Urothelium cell line (cell line): ENCODE data around the gene SFTA2.
A peak's percentile ranks its signal among the peaks of the same experiment; 100 is the strongest.

ENCODE experiments used
- DNase-seq: peaks from one replicate; pipeline ENCODE4 v3.0.0; 2011; ENCODE audit warnings: low spot score, mixed read lengths
- FAIRE-seq: peaks from 2 replicates; lab custom pipeline; 2011; peaks lifted over from hg19 to GRCh38; lab: Jason Lieb, UNC

Gene SFTA2

DNA sequence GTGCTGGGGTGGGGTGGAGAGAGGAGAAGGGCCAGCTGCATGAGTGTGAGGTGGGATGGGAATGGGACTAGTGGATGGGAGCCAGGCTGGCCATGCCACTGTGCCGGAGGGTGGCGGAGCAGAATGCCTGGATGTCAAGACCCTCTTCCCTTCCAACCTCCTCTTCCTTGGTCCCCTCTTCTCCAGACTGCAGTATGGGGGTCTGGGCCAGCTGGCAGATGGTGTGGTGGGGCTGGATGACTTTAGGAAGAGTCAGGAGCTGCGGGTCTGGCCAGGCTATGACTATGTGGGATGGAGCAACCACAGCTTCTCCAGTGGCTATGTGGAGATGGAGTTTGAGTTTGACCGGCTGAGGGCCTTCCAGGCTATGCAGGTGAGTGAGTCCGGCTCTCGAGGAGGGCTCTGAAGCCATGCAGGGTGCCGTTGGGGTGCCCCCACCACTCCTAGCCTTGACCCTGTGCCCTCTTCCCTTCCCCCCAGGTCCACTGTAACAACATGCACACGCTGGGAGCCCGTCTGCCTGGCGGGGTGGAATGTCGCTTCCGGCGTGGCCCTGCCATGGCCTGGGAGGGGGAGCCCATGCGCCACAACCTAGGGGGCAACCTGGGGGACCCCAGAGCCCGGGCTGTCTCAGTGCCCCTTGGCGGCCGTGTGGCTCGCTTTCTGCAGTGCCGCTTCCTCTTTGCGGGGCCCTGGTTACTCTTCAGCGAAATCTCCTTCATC, 40.0 kb downstream of the SFTA2 start:
- DNase-seq (no peak), FAIRE-seq (no peak)

DNA sequence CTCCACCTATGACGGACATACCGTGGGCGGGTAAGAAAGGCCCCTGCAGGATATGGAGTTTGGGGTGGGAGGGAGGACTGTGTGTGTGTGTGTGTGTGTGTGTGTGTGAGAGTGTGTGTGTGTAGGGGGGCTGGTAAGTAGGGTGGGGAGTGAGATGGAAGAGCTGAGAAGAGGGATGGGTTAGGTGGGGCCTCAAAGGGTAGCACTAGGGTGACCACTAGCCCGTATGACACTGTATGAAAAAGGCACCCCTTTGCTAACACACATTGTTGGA, 40.6 kb downstream of the SFTA2 start:
- FAIRE-seq = no peak
- no peak for DNase-seq

DNA sequence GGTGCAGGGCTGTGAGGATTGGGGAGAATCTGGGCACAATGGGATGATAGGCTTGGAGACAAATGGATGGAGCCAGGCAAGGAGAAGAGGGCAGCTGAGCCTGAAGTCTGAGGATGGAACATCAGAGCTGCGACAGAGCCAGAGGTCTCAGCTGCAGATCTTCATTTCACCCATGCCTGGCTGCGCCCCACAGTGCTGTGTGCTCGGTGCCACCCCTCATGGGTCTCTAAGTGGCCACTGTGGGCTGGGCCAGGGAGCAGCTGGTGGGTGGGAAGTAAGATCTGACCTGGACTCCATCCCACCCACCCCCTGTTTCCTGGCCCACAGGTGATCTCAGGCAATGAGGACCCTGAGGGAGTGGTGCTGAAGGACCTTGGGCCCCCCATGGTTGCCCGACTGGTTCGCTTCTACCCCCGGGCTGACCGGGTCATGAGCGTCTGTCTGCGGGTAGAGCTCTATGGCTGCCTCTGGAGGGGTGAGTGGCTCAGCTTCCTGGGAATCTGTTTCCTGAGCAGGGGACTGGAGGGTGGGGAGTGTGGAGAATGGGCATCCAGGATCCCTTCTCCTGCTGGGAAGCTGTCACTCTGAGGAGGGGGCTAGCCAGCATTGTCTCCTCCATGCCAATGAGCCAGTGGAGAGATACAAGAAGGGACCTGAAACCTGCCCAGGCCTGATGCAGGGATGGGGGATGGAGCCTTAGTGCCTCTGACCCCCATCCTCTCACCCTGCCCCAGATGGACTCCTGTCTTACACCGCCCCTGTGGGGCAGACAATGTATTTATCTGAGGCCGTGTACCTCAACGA, 41.1 kb downstream of the SFTA2 start:
- FAIRE-seq (no peak), DNase-seq (no peak)

DNA sequence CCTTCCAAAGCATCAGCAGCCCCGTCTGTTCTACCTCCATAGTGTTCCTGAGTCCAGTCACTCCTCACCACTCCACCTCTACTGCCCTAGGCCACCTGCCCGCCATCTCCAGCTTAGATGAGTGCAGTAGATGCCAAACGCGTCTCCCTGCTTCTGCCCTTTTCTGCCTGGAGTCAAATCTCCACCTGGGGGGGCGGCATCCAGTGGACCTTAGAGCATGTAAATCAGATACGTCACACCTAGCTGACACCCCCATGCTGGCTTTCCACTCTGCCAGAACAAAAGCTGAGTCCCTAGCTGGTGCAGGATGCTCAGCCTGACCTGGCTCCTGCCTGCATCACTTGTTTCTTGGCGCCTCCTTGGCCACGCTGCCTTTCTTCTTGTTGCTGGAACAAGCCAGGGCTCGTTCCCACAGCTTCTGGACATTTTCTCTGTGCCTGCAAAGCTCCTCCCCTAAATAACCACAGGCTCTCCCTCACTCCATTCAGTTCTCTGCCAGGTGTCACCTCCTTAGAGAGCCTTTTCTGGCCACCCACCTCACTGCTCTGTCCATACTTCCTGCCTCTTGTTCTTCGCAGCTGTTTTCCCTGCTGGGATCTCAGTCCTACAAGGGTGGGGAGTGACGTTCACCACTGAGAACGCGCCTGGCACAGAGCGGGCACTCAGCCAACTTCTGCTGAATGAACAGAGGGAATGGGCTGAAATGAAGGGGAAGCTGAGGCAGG, 41.9 kb downstream of the SFTA2 start:
- DNase-seq (peak; percentile 39), FAIRE-seq (no peak)

DNA sequence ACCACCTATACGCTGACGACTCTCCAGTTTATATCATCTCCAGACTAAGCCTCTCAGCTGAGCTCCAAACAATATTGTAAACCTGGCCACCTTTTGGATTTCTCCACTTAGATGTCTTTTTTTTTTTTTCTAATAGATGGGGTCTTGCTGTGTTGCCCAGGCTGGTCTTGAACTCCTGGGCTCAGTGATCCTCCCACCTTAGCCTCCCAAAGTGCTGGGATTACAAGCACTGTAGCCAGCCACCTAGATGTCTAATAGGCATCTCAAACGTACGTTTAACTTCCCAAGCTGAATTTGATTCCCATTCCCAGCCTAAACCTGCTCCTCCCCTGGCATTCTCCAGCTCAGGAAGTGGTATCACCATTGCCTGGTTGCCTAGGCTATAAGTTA, 42.5 kb downstream of the SFTA2 start:
- DNase-seq (no peak), FAIRE-seq (no peak)

DNA sequence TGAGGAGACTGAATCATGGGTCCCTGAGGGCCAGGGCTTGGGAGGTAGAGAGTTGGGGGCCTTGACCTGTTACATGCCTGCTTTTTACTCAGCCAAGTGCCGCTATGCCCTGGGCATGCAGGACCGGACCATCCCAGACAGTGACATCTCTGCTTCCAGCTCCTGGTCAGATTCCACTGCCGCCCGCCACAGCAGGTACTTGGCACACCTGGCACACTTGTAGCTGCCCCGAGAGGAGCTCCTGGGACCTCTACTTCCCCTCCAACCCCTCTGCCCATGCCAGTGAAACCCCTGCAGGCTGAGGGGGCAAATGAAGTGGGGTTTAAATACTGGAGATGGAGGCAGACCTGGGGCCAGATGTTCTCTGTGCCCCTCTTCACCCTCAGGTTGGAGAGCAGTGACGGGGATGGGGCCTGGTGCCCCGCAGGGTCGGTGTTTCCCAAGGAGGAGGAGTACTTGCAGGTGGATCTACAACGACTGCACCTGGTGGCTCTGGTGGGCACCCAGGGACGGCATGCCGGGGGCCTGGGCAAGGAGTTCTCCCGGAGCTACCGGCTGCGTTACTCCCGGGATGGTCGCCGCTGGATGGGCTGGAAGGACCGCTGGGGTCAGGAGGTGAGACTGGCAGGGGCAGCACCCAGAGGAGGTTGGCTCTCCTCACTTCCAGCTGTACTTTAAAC, 43.0 kb downstream of the SFTA2 start:
- FAIRE-seq = no peak
- DNase-seq = no peak

DNA sequence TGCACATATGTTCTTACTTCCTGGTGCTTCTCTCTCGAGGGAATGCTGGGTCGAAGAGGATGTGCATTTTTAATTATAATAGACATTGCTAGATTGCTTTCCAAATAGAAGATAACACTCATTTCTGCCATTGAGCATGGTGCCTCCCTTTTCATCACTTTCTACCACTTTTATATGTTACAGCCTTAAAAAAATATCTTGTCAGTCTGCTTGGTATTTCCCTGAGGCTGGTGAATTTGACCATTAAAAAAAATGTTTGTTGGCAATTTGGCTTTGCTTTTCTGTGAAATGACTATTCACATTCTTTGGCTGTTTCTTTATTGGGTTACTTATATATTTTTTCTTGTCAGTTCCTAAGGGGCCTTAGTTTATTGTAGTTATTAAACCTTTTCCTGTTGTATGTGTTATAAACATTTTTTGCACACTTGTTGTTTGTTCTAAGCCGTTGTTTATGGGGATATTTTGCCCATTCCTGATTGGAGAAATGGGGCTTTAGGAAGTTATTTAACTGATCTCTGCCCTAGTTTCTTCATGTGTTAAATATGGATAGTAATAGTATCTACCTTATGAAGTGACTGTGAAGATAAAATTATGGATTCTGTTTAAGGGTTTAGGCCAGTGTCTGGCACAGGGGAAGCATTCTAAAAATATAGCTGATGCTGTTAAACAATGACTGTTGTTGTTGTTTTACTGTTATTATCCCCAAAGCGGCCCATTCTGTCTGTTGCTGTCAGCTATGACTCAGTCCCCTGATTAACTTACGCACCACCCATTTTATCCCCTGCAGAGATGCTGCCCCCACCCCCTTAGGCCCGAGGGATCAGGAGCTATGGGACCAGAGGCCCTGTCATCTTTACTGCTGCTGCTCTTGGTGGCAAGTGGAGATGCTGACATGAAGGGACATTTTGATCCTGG, 43.8 kb downstream of the SFTA2 start:
- FAIRE-seq = no peak
- DNase-seq = no peak

DNA sequence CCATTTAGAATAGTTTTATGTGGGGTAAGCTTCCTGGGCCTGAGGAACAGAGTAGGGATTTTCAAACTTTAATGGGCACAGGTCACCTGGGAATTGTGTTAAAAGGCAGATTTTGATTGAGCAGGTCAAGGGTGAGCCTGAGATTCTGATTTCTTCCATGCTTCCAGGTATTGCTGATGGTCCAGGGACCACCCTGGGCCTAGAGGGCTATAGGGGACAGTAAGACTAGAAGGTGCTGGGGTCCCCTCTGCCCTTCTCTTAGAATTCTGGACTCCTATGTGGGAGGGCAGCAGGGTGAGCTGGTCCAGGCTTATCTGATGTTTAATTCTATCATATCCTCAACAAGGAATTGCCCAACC, 45.1 kb downstream of the SFTA2 start:
- no peak for FAIRE-seq
- no peak for DNase-seq

DNA sequence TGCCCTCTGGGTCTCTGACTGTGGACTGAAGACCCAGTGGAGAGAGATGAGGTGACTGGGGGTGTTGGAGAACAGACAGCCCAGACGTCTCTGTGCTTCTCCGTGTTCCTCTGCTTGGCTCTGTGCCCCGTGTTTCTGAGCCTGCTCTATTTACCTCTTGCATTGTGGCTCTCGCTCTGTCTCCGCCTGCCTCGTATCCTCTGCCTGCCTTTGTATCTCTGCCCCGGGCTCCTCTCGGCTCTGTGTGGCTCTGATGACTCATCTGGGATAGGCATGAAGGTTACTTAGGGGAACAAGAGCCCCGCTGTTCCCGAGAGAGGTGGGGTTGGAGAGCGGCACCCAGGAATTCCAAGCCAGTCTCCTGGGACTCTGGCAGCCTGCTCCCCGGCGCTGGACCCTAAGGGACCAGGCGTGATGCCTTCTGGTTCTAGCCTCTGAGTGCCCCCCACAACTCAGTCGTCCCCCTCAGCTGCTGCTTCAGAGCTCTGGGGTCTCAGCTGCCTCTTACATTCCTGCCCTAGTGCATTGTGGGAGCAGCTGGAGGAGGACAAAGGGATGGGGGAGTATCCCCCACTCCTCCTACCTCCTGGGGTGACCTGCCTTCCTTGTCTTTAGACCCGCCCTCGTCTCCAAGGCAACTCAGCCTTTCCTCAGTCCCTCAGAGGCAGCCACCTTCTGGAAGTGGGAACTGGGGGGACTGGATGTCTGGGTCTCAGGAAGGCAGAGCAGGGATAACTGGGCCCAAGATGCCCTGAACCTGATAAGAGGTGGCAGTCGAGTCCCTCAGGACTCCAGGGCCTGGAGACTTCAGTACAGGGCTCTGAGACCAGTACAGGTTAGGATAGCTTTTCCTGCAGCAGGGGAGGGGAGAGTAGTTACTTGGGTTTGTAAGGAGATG, 45.7 kb downstream of the SFTA2 start:
- peak; percentile 91 for DNase-seq
- FAIRE-seq = no peak

DNA sequence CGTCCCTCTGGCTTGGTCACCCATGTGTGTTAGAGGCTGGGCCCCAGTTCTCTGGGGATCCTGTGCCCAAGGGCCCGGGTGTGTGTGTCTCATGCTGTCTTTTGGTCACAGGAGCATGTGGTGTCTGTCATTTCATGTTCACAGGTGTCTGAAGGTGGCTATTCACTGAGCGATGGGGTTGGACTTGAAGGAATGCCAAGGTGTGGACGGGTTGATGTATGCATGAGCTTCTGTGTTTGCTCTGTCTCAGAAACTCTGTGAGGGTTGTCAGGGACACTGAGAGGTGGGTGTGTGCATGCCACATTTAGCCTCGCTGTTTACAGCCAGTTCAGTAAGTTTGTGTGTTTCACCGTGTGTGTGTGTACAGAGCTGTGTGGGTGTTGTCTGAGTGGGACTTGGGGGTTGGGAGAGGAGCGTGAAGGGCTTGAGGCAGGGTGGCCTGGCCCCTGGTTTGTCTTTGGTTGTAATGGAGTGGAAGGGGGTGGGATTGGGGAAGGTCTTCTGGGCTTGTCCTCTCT, 46.4 kb downstream of the SFTA2 start:
- FAIRE-seq = no peak
- no peak for DNase-seq

DNA sequence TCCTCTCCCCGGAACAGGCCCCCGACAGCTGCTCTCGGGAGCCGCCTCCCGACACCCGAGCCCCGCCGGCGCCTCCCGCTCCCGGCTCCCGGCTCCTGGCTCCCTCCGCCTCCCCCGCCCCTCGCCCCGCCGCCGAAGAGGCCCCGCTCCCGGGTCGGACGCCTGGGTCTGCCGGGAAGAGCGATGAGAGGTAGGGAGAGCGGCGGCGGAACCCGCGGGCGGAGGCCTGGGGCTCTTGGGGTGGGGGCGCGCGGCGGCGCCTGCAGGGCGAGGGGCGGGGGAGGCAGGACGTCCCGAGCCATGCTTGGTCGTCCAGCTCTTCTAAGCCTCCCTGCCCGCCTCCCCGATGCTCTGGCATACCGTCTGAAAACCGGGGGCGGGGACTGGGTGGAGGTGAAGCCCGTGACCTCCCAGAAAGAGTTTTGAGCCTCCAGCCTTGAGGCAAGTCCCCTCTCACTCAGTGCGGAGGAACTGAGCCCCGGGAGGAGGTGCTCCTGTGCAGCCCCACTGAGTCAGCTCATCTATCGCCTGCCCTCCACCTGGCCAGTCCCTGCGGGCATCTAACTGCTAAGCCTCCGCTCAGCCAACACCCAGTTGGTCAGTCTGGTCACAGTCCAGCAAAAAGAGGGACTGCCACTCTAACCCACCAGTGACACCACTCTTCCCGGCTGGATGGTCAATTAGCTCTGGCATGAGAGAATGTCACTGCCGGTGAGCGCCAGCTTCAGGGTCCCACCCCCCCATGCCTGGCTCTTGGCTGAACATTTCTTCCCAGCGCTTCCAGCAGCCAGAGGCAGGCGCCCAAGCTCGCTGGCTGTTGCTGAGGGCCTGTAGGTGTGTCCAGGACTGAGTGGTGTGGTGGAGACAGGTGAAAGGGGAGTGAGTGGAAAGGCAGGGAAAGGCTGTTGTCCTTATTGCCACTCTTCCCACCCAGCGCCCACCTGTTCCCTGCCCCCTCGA, 47.2 kb downstream of the SFTA2 start:
- no peak for FAIRE-seq
- peak; percentile 51 for DNase-seq

DNA sequence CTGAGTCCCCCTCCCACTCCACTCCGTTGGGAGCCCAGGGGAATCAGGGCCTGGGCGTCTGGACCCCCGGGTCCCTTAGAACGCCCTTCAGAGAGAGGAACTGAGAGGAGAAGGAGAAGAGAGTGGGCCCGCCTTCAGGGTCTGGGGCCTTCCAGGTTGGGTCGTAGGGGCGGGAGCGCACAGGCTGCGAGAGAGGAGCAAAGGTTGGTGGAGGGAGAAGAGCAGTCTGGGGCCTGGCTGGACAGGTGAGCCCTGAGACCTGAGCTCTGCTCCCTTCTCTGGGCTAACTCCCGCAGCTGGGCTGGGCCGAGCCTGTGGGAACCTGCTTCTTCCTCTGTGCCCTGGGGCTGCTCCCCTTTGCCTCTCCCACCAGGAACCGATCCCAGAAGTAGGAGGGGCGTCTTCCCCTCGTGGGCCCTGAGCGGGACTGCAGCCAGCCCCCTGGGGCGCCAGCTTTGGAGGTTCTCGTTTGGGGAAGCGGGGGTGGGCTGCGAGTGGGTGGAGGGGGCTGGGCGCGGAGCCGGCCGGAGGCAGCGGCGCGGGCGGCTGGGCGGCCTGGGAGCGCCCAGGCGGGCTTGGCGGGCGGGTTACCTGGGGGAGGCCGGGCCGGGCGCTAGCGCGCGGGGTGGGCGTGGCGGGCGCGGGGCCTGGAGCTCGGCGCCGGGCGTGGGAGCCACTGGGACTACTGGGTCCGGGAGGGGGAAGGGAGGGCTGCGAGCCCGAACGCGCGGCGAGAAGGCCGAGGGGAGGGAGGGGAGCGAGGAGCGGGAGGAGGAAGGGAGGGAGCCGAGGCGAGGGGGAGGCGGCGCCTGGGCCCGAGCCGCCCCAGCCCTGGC, 48.1 kb downstream of the SFTA2 start, which contains the start of gene DDR1:
DDR1 (plus strand) TSS at position 835 of the 836 bp plus-strand sequence. CDS start 4,211 bp downstream, outside the sequence.
- peak; percentile 74 for DNase-seq
- no peak for FAIRE-seq

DNA sequence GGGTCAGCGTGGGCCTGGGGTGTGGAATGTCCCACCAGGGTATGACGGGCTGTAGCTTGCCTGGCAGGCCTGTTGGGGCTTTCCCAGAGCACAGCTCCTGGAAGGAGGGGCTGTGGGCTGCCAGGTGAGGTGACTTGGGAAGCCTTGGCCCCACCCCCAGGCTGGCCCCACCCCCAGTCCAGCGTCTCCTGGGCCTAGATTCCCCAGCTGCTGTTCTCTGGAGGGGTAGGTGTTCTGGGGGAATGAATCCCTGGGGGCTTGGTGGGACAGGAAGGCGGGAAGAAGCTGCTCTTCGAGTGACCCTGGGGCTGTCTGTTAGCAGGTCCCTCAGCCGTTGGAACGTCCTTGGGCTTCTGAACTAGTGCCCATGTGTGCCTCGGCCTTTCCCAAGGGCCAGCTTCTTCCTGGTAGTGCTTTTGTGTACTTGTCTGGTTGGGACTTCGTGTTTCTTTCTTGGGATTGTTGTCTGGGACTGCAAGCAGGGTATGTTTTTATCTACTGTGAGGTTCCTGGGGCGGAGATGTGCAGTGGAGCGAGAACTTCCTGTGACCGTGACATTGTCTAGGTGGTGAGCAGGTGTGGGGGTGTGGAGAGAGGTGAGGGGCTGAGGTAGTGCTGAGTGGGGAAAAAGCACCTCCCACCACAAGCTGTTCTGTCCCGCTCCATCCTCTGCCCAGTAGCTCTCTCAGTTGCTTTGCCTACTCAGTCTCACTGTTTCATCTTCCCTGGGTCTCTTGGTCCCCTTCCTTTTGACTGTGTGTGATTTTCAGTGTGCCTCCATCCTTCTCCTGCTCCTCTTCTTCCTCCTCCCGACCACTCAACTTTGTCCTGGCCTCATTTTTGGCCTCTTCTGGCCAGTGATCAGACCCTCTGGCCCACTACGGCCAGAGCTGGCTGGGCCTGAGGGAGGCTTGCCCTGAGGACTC, 48.9 kb downstream of the SFTA2 start:
- no peak for FAIRE-seq
- peak; percentile 50 for DNase-seq

DNA sequence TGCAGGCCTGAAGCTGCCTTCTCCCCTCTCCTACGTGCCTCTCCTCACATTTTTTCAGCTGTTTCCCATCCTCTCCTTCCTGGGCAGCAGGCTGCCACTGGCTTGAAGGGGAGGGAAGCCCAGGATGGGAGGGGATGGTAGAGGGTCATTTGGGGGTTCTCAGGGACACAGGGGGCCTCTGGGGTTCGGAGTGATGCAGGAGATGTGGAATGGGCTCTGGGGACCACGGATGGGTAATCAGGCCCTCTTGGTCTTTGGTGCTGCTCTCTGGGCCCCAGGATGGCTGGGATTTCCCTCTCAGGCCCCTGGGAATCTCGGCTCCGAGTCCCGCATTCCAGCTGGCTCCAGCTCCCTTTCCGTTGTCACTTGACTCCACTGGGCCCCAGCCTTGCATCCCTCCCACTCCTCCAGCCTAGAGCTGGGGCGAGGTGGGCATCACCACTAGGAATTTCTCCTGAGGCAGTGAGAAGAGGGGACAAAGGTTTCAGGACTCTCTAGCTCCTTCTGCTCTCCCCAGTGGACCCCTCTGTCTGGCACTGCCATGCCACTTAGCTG, 49.7 kb downstream of the SFTA2 start:
- DNase-seq (no peak), FAIRE-seq (no peak)

DNA sequence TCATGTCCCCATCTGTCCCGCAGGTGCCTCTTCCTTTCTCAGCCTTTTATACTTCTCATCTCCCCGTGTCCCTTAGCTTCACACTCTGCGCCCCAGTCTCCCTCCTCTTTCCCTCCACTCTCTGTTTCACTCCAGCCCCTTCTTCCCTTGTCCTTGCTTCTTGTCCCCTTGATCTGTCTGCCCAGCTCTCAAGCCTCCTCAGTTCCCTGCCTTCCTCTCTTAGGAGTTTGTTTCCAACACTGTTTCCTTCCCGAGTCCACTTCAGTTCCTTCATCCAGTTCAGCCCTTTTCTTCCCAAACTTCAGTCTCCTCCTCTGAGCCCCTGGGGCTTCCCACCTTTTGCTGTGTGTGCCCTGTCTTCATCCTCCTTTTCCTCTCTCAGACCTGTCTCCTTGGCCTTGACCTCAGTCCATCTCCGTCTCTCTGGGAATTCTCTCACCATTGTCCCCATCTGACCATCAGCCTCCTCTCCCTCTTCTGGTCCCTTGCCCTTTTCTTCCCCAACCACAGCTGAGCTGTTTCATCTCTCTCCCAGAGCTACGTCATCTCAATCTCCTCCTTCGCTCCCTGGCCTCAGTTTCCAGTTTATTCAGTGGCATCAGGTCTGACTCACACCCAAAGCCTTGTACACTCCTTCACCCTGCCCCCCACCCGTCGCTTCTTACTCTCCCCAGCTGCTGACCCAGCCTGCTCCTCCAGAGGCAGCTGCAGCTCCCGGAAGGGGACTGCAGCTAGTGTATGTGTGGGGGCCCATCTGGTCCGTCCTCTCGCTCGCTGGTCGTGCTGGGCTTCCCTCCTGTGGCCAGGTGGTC, 50.4 kb downstream of the SFTA2 start:
- peak; percentile 47 for DNase-seq
- no peak for FAIRE-seq
